HK-2 (cell line): Measurements from ENCODE around the gene STK17A.
"Not testable (repeated sequence)": the region's sequence is repeated elsewhere in the genome, so short reads cannot be mapped to it uniquely, and the experiment has no call there.

Experiments used
- DNase-seq: peaks from one replicate; pipeline ENCODE4 v3.0.0-alpha.2; 2018; ENCODE audit not compliant: unreplicated experiment

The STK17A gene

GRCh38 chr7:43658718-43659548 lies 76.0 kb downstream of the STK17A start:
- no peak for DNase-seq

GRCh38 chr7:43659549-43659896 lies 76.6 kb downstream of the STK17A start:
- DNase-seq: no peak

GRCh38 chr7:43660141-43660540 lies 77.2 kb downstream of the STK17A start:
- no peak for DNase-seq

GRCh38 chr7:43664681-43665080 lies 81.8 kb downstream of the STK17A start:
- DNase-seq: no peak

- DNase-seq: no peak
Observed at GRCh38 chr7:43666938-43667337, 84.0 kb downstream of the STK17A start.

- DNase-seq: no peak
Observed at GRCh38 chr7:43668035-43668434, 85.1 kb downstream of the STK17A start.

- no peak for DNase-seq
Observed at GRCh38 chr7:43669286-43670081, 86.6 kb downstream of the STK17A start.

- DNase-seq: no peak
Observed at GRCh38 chr7:43671521-43671920, 88.6 kb downstream of the STK17A start.

GRCh38 chr7:43673243-43673976 lies 90.5 kb downstream of the STK17A start:
- not testable (repeated sequence) for DNase-seq

GRCh38 chr7:43674559-43675436 lies 91.9 kb downstream of the STK17A start:
- no peak for DNase-seq
